Smooth muscle cell (in vitro differentiated cells): ENCODE results near the gene GINS3. TPM values are rescaled to one million over a fixed set of nuclear protein-coding genes. Genes with fewer than 3 reads are reported as not detected.

Experiments
- DNase-seq: peaks from one replicate; lab custom pipeline; 2025; ENCODE audit not compliant: unreplicated experiment; lab: John Stamatoyannopoulos, UW
- H2AFZ ChIP-seq: fragments of 200-600 bp; sonication (generic); 2 replicates; pipeline ENCODE4 v1.6.0; 2016; ENCODE audit warnings: antibody characterized with exemption, low read depth, mild to moderate bottlenecking
- H3F3A ChIP-seq: fragments of 200-600 bp; sonication (generic); 2 replicates; pipeline ENCODE4 v1.6.0; 2017; ENCODE audit warnings: antibody characterized with exemption, low read depth
- H3K27ac ChIP-seq: fragments of 200-600 bp; sonication (generic); 2 replicates; pipeline ENCODE4 v1.5.1; 2016; ENCODE audit warnings: low read depth, mild to moderate bottlenecking
- H3K27me3 ChIP-seq: fragments of 200-600 bp; sonication (generic); 2 replicates; pipeline ENCODE4 v1.6.1; 2016; ENCODE audit warnings: low read depth, mild to moderate bottlenecking
- H3K36me3 ChIP-seq: fragments of 200-600 bp; sonication (generic); 2 replicates; pipeline ENCODE4 v1.5.1; 2016; ENCODE audit warnings: low read depth
- H3K4me1 ChIP-seq: fragments of 200-600 bp; sonication (generic); 2 replicates; pipeline ENCODE4 v1.5.1; 2016; ENCODE audit warnings: low read depth
- H3K4me2 ChIP-seq: fragments of 200-600 bp; sonication (generic); 2 replicates; pipeline ENCODE4 v1.6.0; 2016; ENCODE audit warnings: mild to moderate bottlenecking
- H3K4me3 ChIP-seq: fragments of 200-600 bp; sonication (generic); 2 replicates; pipeline ENCODE4 v1.5.1; 2016; ENCODE audit warnings: mild to moderate bottlenecking
- H3K79me2 ChIP-seq: fragments of 200-600 bp; sonication (generic); 2 replicates; pipeline ENCODE4 v1.6.0; 2016; ENCODE audit warnings: low read depth, mild to moderate bottlenecking
- H3K9ac ChIP-seq: fragments of 200-600 bp; sonication (generic); 2 replicates; pipeline ENCODE4 v1.6.0; 2016; ENCODE audit warnings: low read depth
- H3K9me3 ChIP-seq: fragments of 200-600 bp; sonication (generic); replicated peaks from 2 replicates; pipeline ENCODE4 v1.5.1; 2016; ENCODE audit warnings: low read depth
- H4K20me1 ChIP-seq: fragments of 200-600 bp; sonication (generic); 2 replicates; pipeline ENCODE4 v1.6.0; 2016; ENCODE audit warnings: low read depth
- CTCF ChIP-seq: fragments of 200-600 bp; sonication (generic); IDR thresholded peaks from 2 replicates; pipeline ENCODE4 v1.5.1; 2017; ENCODE audit warnings: borderline replicate concordance, mild to moderate bottlenecking, antibody characterized with exemption; ENCODE audit not compliant: insufficient read depth, poor library complexity, severe bottlenecking
- WGBS: methylation state at CpG from one replicate; pipeline ENCODE4 v1.1.7; 2016; ENCODE audit warnings: low lambda C conversion rate; 5-methylcytosine and 5-hydroxymethylcytosine counted together
- polyA plus RNA-seq: library from polyadenylated mRNA; unstranded; fragments of >200 nt; fragmentation: Nextera tagmentation; extraction: Ambion mirVana; gene quantifications from 2 replicates; pipeline ENCODE4 v1.2.1, GENCODE V29; 2016
- total RNA-seq: library from RNA; depleted of rRNA; stranded (reverse); fragments of >200 nt; gene quantifications from 2 replicates; pipeline ENCODE4 v1.2.3, GENCODE V29; 2014

Gene GINS3
- total and polyA plus RNA-seq, 2 experiments from 2014 or later = 1.9 to 4.2 TPM

GRCh38 chr16:58433569-58433951 is 41.3 kb downstream of the GINS3 start:
- Histone ChIP-seq H3K9me3 (no peaks in the 10 kb centered on the region), H2AFZ (no peak overlapping the region), H3K79me2 (no peaks in the 10 kb centered on the region), H3K27ac (no peak overlapping the region), H3K4me2 (no peak overlapping the region), H3K27me3 (peaks cover 13% of the 10 kb centered on the region), H3K4me1 (no peaks in the 10 kb centered on the region), H3K9ac (no peak overlapping the region), H3F3A (no peaks in the 10 kb centered on the region), H4K20me1 (no peaks in the 10 kb centered on the region), H3K36me3 (no peaks in the 10 kb centered on the region), H3K4me3 (no peak overlapping the region)
- no peak for TF ChIP-seq CTCF
- no peak for DNase-seq
- 46% methylated on average over 4 of the region's 4 CpGs for WGBS

- Histone ChIP-seq H3K4me3 (no peak overlapping the region), H3K4me2 (no peak overlapping the region), H3K36me3 (no peaks in the 10 kb centered on the region), H4K20me1 (no peaks in the 10 kb centered on the region), H3F3A (no peaks in the 10 kb centered on the region), H3K79me2 (no peaks in the 10 kb centered on the region), H3K9me3 (no peaks in the 10 kb centered on the region), H3K4me1 (no peaks in the 10 kb centered on the region), H3K27me3 (no peaks in the 10 kb centered on the region), H3K9ac (no peak overlapping the region), H3K27ac (no peak overlapping the region), H2AFZ (no peak overlapping the region)
- no peak for DNase-seq
- WGBS = 84% methylated on average over 2 of the region's 2 CpGs
- TF ChIP-seq CTCF = no peak
Observed at GRCh38 chr16:58435779-58436178, 43.5 kb downstream of the GINS3 start.

GRCh38 chr16:58440131-58440530 is 47.9 kb downstream of the GINS3 start:
- TF ChIP-seq CTCF = no peak
- no peaks in the 10 kb centered on the region for H3F3A ChIP-seq
- 94% methylated on average over 3 of the region's 3 CpGs for WGBS

GRCh38 chr16:58442547-58442946 is 50.3 kb downstream of the GINS3 start:
- H3K4me1 ChIP-seq = no peaks in the 10 kb centered on the region
- H2AFZ ChIP-seq = no peak overlapping the region
- no peak for TF ChIP-seq CTCF
- WGBS = 74% methylated on average over 5 of the region's 5 CpGs
- H3K79me2 ChIP-seq = no peaks in the 10 kb centered on the region
- H4K20me1 ChIP-seq = no peaks in the 10 kb centered on the region
- DNase-seq = no peak
- no peaks in the 10 kb centered on the region for H3K9me3 ChIP-seq
- H3K27me3 ChIP-seq = peaks cover 8% of the 10 kb centered on the region
- no peaks in the 10 kb centered on the region for H3F3A ChIP-seq
- H3K36me3 ChIP-seq = no peaks in the 10 kb centered on the region
- no peak overlapping the region for H3K27ac ChIP-seq
- no peak overlapping the region for H3K4me2 ChIP-seq
- H3K9ac ChIP-seq = no peak overlapping the region
- H3K4me3 ChIP-seq = no peak overlapping the region

More at GRCh38 chr16:58440131-58440530, 47.9 kb downstream of the GINS3 start:
- no peaks in the 10 kb centered on the region for H4K20me1 ChIP-seq
- H3K9me3 ChIP-seq = no peaks in the 10 kb centered on the region
- DNase-seq = no peak
- H2AFZ ChIP-seq = no peak overlapping the region
- no peaks in the 10 kb centered on the region for H3K36me3 ChIP-seq
- H3K27me3 ChIP-seq = peaks cover 8% of the 10 kb centered on the region
- no peak overlapping the region for H3K4me2 ChIP-seq
- H3K4me3 ChIP-seq = no peak overlapping the region
- H3K27ac ChIP-seq = no peak overlapping the region
- H3K9ac ChIP-seq = no peak overlapping the region
- no peaks in the 10 kb centered on the region for H3K79me2 ChIP-seq
- no peaks in the 10 kb centered on the region for H3K4me1 ChIP-seq
